ENCODE results near the gene CPEB4.

DNA sequence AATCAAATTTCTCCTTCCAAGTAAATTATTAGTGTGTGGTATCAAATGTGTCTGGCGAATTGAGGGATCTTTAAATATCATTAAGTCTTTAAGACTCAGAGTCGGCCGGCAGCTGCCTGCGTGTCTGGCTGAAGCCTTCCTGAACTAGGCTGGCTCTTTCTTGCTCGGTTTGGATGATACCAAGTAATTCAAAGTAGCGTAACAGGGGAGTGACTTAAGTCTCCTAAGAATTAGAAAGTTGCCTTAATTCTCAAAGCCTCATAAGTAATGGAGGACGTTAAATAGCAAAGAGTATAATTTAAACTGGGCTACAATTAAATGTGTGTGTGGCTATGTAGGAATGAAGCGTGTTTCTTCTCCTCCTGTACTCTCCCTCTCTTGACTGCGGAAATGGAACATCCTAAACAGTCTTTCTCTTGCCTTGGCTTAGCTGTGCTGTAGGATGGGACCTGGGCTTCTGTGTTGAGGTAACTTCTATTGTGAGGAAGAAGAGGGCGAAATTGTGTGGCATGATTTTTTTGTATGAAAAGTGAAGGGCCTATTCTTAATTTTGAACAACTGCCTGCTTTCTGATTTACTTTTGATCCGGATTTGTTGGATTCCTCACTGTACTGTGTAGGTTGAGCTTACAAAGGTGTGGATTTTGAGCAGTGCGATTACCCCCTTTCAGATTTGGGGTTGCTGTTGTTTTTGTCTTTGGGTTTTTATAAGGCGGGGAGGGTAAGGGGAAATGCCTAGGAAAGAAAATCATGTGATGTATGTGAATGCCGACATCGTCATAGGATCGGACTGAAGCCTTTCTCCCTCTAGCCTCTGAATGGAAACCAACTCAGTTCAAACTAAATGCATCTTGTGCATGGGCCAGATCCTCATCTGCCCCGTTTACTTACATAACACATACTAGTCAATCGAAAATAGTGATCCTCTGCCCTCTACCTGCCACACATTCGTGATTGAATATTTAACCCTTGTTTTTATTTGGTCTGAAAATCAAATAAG, 29.9 kb downstream of the CPEB4 start:
- TF ChIP-seq CTCF (IDR thresholded peaks at IDR 0.05; ENCODE audit: low read depth, low read length), result peak; percentile 64
- no peak for TF ChIP-seq EZH2phosphoT487 (IDR thresholded peaks at IDR 0.05; ENCODE audit: low read depth)

All from OCI-LY3 (cell line).